OCI-LY1 (cell line): ENCODE data around the gene FRMD4A.

ENCODE experiments used
- H2AFZ ChIP-seq: fragments of 200-600 bp; sonication (generic), shearing (Covaris generic); 2 replicates; pipeline ENCODE4 v1.6.0; 2014; ENCODE audit warnings: antibody characterized with exemption, mild to moderate bottlenecking, low read length
- H3F3A ChIP-seq: fragments of 200-600 bp; sonication (generic), shearing (Covaris generic); 2 replicates; pipeline ENCODE4 v1.6.0; 2014; ENCODE audit warnings: mild to moderate bottlenecking, antibody characterized with exemption, low read length, moderate library complexity; ENCODE audit not compliant: insufficient read depth
- H3K27ac ChIP-seq: fragments of 200-600 bp; sonication (generic); 2 replicates; pipeline ENCODE4 v1.5.1; 2014; ENCODE audit warnings: low read length, mixed run types, mild to moderate bottlenecking, low read depth; ENCODE audit not compliant: poor library complexity, severe bottlenecking
- H3K27me3 ChIP-seq: fragments of 200-600 bp; sonication (generic); 2 replicates; pipeline ENCODE4 v1.6.0; 2014; ENCODE audit warnings: antibody characterized with exemption, mild to moderate bottlenecking, low read length, moderate library complexity; ENCODE audit not compliant: insufficient read depth
- H3K36me3 ChIP-seq: fragments of 200-600 bp; sonication (generic); 2 replicates; pipeline ENCODE4 v1.6.1; 2014; ENCODE audit warnings: mild to moderate bottlenecking, antibody characterized with exemption, low read length, moderate library complexity, mixed read lengths; ENCODE audit not compliant: insufficient read depth
- H3K4me1 ChIP-seq: fragments of 200-600 bp; sonication (generic); 2 replicates; pipeline ENCODE4 v1.5.1; 2014; ENCODE audit warnings: mild to moderate bottlenecking, low read length, moderate library complexity; ENCODE audit not compliant: insufficient read depth, severe bottlenecking
- H3K4me2 ChIP-seq: fragments of 200-600 bp; sonication (generic), shearing (Covaris generic); 2 replicates; pipeline ENCODE4 v1.6.1; 2014; ENCODE audit warnings: low read length
- H3K4me3 ChIP-seq: fragments of 200-600 bp; sonication (generic); 2 replicates; pipeline ENCODE4 v1.5.1; 2014; ENCODE audit warnings: low read length, low read depth, mild to moderate bottlenecking, mixed read lengths; ENCODE audit not compliant: poor library complexity, severe bottlenecking
- H3K79me2 ChIP-seq: fragments of 200-600 bp; shearing (Covaris generic); 2 replicates; pipeline ENCODE4 v1.6.1; 2016; ENCODE audit warnings: mixed run types, low read length, mixed read lengths; ENCODE audit not compliant: insufficient read depth
- H3K9ac ChIP-seq: fragments of 200-600 bp; sonication (generic), shearing (Covaris generic); 2 replicates; pipeline ENCODE4 v1.6.1; 2014; ENCODE audit warnings: mild to moderate bottlenecking, low read length, mixed read lengths
- H3K9me2 ChIP-seq: fragments of 200-600 bp; sonication (generic), shearing (Covaris generic); 2 replicates; pipeline ENCODE4 v1.6.1; 2014; ENCODE audit warnings: low read depth, mild to moderate bottlenecking, low read length, mixed read lengths
- H3K9me3 ChIP-seq: fragments of 200-600 bp; shearing (Covaris generic); 2 replicates; pipeline ENCODE4 v1.6.1; 2014; ENCODE audit warnings: low read length, mixed read lengths
- H4K20me1 ChIP-seq: fragments of 200-600 bp; sonication (generic), shearing (Covaris generic); 2 replicates; pipeline ENCODE4 v1.6.0; 2016; ENCODE audit warnings: mild to moderate bottlenecking, low read length; ENCODE audit not compliant: insufficient read depth
- CTCF ChIP-seq: fragments of 200-600 bp; sonication (generic), shearing (Covaris generic); IDR thresholded peaks from 2 replicates; pipeline ENCODE4 v1.5.1; 2017; ENCODE audit warnings: mild to moderate bottlenecking, antibody characterized with exemption, low read length, moderate library complexity, mixed read lengths
- EZH2 ChIP-seq: fragments of 200-600 bp; sonication (generic), shearing (Covaris generic); IDR thresholded peaks from 2 replicates; pipeline ENCODE4 v1.8.0; 2017; ENCODE audit warnings: borderline replicate concordance, mixed run types, mild to moderate bottlenecking, antibody characterized with exemption, low read length, moderate library complexity, mixed read lengths

FRMD4A gene

GRCh38 chr10:14040787-14041631 lies 289.7 kb downstream of the FRMD4A start:
- no peak overlapping the region for H2AFZ ChIP-seq
- no peak overlapping the region for H3K4me2 ChIP-seq
- H4K20me1 ChIP-seq, result no peaks in the 10 kb centered on the region
- H3K9me2 ChIP-seq, result no peaks in the 10 kb centered on the region
- no peaks in the 10 kb centered on the region for H3K4me1 ChIP-seq
- no peak overlapping the region for H3K4me3 ChIP-seq
- no peaks in the 10 kb centered on the region for H3K27me3 ChIP-seq
- H3K27ac ChIP-seq, result no peak overlapping the region
- H3K9ac ChIP-seq, result no peak overlapping the region
- no peaks in the 10 kb centered on the region for H3K36me3 ChIP-seq
- no peak for TF ChIP-seq EZH2
- TF ChIP-seq CTCF, result no peak
- no peaks in the 10 kb centered on the region for H3K9me3 ChIP-seq
- no peaks in the 10 kb centered on the region for H3K79me2 ChIP-seq
- no peaks in the 10 kb centered on the region for H3F3A ChIP-seq

GRCh38 chr10:14039968-14040668 lies 290.6 kb downstream of the FRMD4A start:
- Histone ChIP-seq H3K9me2 (no peaks in the 10 kb centered on the region), H3K4me3 (no peak overlapping the region), H3K4me2 (no peak overlapping the region), H3F3A (no peaks in the 10 kb centered on the region), H3K36me3 (no peaks in the 10 kb centered on the region), H4K20me1 (no peaks in the 10 kb centered on the region), H3K27me3 (no peaks in the 10 kb centered on the region), H3K9me3 (no peaks in the 10 kb centered on the region), H3K79me2 (no peaks in the 10 kb centered on the region), H3K9ac (no peak overlapping the region), H2AFZ (no peak overlapping the region), H3K27ac (no peak overlapping the region), H3K4me1 (no peaks in the 10 kb centered on the region)
- no peak for TF ChIP-seq EZH2
- TF ChIP-seq CTCF, result no peak

- Histone ChIP-seq H3K9ac (no peak overlapping the region), H3K9me2 (no peaks in the 10 kb centered on the region), H3K79me2 (no peaks in the 10 kb centered on the region), H2AFZ (no peak overlapping the region), H3F3A (no peaks in the 10 kb centered on the region), H3K4me3 (no peak overlapping the region), H3K27ac (no peak overlapping the region), H3K36me3 (no peaks in the 10 kb centered on the region), H3K4me1 (no peaks in the 10 kb centered on the region), H3K27me3 (no peaks in the 10 kb centered on the region), H3K9me3 (no peaks in the 10 kb centered on the region), H3K4me2 (no peak overlapping the region), H4K20me1 (no peaks in the 10 kb centered on the region)
- no peak for TF ChIP-seq CTCF
- TF ChIP-seq EZH2, result no peak
These were observed 294.5 kb downstream of the FRMD4A start for GRCh38 chr10:14036233-14036632.
